Limb (tissue), 2 donors: Measurements from ENCODE around the gene DENND2D.

Experiments
- DNase-seq, 2 donors: peaks; one replicate each; pipeline ENCODE4 v3.0.0-alpha.2; 2016; ENCODE audit errors: extremely low spot score in 2 of 2

The DENND2D gene, protein sequence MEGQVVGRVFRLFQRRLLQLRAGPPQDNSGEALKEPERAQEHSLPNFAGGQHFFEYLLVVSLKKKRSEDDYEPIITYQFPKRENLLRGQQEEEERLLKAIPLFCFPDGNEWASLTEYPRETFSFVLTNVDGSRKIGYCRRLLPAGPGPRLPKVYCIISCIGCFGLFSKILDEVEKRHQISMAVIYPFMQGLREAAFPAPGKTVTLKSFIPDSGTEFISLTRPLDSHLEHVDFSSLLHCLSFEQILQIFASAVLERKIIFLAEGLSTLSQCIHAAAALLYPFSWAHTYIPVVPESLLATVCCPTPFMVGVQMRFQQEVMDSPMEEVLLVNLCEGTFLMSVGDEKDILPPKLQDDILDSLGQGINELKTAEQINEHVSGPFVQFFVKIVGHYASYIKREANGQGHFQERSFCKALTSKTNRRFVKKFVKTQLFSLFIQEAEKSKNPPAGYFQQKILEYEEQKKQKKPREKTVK

DNA sequence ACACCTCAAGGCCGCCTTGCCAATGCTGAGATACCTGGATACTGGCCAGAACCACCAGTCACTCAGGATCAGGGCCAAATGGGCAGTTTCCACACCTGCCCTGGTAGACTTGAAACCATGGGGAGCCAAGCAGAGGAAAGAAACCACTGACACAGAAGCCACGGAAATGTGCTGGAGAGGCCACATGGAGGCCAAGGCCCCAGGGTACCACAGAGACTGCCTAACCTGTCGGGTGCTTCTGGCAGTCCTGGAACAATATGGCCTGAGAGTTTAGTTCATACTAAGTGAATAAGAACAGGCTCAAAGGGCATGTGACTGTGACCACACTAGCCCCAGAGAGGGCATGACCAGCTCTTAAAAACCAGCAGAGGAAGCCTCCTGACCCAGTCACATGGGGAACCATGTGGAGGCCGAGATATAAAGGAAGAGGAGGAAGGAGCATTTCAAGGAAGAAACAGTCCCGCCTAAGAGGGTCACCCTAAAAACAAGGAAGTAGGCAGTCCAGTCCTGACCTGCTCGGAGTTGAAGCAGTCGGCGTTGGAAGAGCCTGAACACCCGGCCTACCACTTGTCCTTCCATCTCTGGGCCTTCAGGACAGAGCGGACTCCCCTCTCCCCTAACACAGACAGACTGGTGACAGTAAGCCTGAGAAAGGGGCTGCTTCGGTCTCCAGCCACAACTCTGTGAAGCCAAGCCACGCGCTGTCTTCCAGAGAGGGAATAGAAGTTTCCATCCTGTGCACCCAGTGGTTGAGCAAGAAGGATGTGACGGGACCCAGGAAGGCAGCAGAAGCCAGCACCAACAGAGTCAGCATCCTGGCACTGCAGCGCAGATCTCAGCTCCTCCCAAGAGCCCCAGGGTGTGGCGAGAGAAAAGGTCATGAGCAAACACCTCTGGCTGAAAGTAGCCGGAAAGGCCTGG, at the start of gene DENND2D:
DENND2D (minus strand) TSS at position 766 of the 921 bp plus-strand sequence; CDS start at position 579, 187 bp downstream.
- no peak for DNase-seq

DNA sequence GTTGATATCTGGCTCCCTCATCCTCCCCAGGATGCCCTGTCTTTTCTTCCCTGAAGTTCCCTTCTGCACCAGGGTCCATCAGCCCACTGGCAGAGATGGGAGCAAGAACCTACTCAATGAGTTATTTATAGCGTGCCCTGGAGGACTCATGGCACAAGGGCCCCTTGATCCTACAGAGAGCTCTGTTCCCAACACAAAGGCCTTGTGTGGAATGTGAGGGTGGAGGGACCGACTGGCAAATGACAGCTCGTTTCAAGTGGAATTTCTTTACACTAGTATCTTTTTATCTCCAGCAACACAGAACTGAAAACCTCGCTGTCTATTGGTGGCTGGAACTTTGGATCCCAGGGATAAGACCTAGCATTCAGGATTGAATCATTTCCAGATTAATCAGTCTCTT, 49.5 kb upstream of the DENND2D start:
- DNase-seq: no peak

DNA sequence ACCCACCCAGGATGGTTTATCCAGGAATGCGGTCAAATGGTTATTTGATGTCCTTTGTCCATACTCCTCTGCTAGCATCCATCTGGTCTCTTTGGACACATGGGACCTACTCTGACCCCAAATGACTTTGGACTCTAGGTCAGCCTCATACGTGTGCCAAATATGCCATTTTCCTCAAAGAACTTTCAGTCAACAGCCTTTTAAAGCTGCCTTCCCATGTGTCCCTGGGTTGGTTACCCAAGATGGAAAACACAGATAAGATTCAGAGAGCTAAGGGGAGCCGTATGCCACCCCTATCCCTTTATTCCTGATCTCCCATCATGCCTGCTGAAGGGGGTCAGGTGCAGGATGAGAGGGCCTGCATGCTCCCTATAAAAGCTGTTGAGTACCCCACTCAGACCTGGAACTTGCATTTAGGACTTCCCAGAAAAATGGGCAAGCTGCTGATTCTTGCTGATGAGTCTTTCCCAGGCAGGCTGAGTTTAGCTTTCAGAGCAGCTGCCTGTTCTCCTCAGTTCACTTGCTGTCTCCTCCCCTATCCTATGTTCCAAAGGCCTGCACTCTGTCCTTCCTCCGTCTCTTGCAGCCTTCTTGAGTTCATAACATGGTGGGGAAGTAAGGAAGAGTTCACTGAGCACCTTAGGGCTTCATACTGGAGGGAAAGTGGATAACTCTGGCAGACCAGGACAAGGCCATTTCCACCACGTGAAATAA, 46.8 kb upstream of the DENND2D start:
- no peak for DNase-seq

DNA sequence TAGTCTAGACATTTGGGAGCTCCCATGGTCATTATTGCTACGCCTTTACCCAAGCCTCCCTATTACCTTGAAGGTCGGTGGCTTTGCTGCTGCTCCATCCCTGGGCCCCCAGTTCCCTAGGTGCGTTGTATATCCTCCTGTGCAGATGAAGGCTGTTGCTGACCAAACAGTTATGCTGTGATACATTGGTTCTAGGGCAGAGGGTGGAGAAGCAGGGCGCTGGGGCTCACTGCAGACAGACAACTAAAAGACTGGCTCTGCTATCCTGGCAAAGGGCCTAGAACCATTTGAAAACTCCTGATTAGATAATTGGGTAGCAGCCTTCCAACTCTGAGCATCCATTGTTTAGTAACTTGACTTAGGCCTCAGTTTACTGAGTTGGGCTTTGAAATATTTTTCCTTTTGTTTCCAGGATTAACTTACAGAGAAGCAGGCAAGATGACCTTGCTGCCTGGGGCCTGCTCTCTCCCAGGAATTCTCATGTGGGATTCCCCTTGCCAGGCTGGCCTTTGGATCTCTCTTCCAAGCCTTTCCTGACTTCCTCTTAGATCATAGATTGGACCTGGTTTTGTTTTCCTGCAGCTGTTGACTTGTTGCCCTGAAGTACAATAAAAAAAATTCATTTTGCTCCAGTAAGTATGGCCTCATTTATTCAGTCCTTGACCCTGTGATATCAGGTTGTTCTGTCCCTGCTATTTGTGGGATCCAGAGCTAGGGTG, 42.5 kb upstream of the DENND2D start:
- no peak for DNase-seq

DNA sequence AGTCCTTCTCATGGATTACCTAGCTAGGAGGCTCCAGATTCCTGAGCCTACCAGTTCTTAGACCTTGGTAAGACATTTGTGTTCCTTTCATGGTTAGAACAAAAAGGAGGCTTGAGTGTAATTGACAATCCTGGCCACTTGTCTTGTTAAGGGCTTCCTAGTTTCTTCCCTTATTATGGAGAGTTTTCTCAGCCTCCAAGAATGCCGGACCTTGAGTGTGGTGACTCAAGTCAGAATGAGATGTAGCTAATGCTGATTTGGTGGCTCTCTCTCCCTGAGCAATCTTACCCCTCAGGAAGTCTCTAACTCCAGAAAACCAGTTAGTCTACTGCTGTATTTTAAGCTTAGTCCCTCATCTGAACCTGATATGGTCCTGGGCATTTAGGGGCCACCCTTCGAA, 41.4 kb upstream of the DENND2D start:
- DNase-seq: no peak

DNA sequence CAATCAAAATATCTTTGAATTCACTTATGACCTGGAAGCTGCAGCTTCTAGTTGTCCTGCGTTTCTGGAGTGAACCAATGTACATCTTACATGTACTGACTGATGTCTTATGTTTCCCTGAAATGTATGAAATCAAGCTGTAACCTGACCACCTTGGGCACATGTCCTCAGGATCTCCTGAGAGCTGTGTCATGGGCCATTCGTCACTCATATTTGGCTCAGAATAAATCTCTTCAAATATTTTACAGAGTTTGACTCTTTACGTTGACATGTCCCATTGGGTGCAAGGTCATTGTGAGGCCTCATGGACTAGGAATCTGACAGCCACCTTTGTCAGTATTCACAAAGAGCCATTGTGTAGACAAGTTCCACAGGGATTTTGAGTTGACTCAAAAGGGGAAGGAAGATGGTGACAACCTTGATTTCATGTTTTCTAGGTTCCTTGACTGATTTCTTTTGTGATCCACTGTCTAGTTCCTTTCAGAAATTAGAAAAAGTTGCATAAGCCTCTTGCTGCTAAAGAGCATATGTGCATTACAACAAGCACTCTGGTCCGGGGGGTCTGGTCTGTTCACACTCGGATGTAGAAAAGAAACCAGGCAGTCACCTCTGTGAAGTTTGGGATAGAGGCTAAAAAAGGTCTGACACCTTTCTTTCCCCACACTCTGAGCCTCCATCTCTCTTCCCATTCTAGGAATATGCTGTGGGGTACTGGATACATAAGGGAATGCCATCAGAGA, 37.8 kb upstream of the DENND2D start:
- DNase-seq: no peak

DNA sequence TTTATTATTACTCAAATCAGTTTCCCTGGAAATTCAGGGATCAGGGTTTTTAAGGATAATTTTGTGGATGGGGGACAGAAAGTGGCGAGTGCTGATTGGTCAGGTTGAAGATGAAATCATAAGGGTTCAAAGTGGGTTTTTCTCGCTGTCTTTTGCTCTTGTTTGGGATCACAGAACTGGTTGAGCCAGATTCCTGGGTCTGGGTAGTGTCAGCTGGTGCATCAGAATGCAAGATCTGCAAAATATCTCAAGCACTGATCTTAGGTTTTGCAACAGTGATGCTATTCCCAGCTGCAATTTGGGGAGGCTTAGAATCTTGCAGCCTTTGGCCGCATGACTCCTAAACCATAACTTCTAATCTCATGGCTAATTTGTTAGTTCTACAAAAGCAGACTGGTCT, 36.4 kb upstream of the DENND2D start:
- no peak for DNase-seq

DNA sequence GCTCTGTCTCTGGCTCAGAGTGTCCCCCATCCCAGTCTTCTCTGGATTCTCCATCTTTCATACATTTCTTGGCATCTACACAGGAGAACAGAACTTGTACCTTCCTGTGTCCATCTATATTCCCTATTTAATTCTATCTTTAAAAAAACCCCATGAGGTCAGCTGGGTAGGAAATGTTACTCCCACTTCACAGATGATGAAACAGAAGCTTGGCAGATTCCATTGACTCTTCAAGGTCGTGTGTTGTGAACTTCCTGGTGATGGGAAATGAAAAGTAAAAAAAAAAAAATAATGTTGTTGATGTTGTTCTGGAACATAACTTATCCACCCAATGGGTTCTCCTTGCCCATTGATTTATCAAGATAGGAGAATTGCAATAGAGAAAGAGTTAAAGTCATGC, 35.9 kb upstream of the DENND2D start:
- DNase-seq: no peak

DNA sequence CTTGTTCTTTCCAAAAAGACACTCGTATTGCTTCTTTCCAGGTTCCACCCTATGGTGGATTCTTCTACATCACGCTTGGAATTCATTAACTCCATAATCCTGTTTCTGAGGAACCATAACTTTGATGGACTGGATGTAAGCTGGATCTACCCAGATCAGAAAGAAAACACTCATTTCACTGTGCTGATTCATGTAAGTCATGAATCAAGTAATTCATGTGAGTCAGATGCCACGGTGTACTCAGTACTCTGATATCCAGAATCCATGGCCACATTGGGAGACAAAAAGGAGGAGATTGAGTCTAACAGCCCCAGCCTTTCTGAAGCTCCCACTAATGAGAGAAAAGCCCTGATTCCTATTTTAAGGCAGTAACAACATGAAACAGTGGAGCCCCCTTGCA, 34.4 kb upstream of the DENND2D start:
- DNase-seq: no peak

DNA sequence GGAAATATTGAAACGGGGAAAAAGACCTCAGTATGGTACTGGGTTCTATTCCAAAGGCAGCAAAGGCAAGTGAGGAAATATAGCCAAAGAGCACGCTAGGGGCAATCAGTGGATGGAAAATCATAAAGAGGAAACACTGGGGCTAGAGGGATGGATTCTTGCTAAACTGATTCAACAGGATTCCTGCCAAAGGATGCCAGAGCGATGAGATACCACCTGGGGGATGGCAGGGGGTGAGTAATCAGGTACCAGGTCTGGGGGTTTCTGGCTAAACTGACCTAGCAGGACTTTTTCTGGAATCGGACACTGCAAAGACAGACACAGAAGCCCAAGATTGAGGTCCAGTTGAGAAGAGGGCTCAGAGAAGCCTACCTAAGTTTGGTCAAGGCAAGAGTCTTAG, 33.8 kb upstream of the DENND2D start:
- no peak for DNase-seq

DNA sequence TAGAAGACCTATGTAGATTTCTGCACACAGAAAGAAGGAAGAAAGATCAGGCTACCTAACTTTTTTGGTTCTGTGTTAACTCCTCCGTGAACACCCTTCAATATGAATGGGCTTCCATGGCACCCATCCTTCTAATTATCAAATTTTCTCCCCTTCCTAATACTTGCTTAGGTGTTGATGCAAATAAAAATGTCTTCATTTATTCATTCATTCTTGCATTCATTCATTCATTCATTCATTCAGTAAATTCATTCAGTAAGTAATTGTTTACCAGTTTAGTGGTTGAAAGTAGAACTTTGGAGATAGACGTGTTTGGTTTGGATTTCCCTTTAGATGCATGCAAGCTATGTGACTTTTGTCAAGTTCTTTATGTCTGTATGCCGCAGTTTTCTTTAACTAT, 31.7 kb upstream of the DENND2D start:
- no peak for DNase-seq

DNA sequence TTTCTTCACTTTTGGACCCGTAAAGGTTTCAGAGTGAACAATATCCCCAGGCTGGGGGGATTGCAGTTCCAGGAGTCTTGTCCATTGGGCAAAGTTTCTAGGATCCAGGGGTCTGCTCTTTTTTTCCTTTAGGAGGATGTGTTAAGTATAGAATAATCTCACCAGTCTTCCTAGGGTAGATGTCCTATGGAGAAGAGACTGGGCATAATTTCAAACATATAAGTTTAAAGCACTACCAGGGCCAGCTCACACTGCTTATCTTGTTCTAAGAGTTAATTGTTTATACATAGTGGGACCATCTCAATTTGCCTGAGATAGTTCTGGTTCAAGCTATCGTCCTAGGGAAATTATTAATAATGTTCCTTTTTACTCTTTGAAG, 28.3 kb upstream of the DENND2D start:
- no peak for DNase-seq

DNA sequence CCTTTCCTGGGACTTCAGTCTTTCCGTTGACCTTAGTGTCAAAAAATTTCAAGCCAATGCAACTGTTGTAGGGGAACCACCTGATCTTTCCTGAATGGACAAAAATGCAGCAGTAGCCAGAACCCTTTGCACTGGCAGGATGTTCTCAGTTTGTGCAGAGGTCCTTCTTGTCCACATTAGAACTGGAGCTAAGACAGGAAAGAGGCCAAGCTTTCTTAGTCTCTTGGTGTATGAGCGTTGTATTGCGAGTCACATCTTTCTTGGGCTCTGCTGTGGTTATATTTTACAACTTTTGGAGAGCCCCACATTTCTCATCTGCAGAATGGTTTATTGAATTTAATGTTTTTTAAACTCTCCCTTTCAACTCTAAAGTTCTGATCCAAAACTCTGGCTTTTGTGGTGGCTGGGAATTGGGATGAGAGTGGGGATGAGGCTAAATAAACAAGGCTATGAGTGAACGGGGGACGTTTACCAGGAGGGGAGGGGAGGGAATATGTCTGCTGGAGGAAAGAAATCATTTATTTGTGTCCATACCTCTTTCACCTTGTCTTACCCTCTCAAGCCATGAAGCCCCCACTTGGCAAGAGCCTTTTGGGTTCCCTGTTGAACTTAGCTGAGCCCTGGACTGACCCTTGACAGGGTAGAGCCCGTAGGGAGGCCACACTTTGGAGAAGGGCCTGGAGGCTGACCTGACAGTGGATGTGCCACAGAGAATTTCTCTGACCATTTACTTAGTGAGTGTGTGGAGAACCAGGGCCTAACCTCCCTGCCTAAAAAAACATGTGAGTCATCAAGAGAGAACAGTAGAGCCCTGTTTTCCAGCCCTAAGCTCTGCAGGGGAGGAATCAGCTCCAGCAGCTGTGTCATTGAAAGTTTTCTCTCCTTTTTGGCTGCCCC, 27.7 kb upstream of the DENND2D start:
- peak; percentile 7 to 34 for DNase-seq

DNA sequence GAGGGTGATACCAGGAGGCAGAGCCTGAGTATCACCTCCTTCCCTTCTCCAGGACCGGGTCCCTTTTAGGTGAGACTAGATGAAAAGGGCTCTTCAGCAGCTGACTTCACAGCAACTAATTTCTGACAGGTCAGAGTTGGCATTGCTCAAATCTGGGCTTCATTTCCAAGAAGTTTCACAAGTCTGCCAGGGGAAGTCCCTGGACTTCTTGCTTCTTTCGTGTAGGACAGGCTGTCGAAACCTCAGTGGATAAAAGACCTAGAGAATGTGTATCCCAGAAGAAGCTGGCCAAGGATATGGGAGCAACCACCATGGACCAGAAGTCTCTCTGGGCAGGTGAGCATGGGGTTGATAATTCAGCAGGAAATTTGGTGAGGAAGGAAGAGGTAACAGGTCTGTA, 27.0 kb upstream of the DENND2D start, which contains the start of gene CHI3L2:
CHI3L2 (plus strand) TSS at position 280 of the 400 bp plus-strand sequence; CDS start at position 297, 17 bp downstream.
- no peak for DNase-seq

DNA sequence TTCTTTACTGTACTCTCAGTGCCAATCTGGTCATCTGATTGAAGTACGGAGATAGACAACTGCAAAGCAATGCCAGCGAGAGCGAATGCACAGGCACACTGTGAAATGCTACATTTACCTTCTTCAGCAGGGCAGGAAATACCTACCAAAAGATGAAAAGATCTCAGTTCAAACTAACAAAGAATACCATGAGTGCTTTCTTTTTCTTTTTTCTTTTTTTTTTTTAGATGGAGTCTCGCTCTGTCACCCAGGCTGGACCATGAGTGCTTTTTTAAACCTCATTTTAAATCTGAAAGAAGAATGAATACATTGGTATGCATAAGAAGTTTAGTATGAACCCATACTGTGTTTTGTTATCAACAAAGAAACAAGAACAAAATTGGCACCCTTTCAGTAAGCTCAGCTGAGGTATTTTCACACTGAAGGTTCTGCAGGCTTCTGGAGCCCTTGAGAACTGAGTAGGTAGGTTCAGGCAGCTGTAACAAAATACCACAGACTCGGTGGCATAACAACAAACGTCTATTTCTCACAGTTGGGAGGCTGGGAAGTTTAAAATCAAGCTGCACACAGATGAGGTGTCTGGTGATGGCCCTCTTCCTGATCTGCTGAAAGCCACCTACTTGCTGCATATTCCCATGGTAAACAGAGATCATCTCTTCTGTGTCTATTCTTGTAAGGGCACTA, 25.4 kb upstream of the DENND2D start:
- DNase-seq: no peak

DNA sequence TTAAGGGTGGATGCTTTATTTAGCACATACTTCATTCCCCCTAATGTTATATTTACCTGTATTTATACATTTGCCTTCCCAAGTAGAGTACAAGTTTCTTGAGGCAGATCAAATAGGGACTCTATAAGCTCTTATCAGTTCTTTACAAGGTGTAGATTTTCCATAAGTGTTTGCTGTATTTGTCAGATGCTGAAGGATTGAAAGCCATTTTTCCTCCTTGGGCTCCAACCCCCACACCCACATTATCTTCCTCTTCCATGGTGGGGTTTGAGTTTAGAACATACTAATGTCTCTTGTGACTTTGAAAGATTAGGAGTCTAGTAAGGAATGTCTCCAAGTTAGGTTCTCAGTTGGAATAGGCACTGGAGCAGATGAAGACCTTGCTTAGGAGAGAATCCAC, 24.6 kb upstream of the DENND2D start:
- no peak for DNase-seq

DNA sequence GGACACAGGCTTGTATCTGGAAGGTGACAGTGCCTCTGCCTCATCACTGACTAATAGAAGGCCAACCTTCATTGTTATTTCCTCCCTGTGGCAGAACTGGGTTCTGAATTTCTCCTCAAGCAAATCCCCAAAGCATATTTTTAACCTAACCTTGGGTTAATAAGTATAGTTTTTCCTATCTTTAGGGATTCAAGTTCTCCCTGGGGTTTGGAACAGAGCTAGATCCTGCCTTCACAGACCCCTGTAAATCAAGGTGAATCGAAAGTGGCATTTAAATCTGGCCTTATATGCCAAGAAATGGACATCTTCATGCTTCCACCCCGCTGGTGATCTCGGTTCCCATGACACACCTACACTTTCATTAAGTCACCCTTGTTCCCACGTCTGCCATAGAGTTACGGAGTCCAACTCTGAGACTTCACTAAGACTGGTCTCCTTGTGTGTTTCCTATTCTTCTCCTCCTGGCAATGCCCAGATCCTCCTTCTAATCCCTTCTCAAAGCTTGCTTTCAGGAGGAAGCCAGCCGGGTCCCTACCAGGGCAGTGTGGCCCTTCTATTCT, 22.8 kb upstream of the DENND2D start:
- DNase-seq: no peak
